Right atrium auricular region (tissue), 2 donors: Measurements from ENCODE around the gene LAMC1. TPM values are rescaled to one million over a fixed set of nuclear protein-coding genes. Genes with fewer than 3 reads are reported as not detected.

ENCODE experiments used
- DNase-seq: peaks from one replicate; pipeline ENCODE4 v3.0.0-alpha.2; 2019; ENCODE audit warnings: low spot score
- H3K27ac ChIP-seq, 2 donors: fragments of 200-600 bp; sonication (generic); 1 replicate in 1 of 2; 2 replicates in 1 of 2; pipeline ENCODE4 v1.5.1; 2016 to 2019
- H3K27me3 ChIP-seq, 2 donors: fragments of 200-600 bp; sonication (generic); one replicate each; pipeline versions ENCODE4 v1.5.1 to v1.6.0; 2017 to 2019
- H3K36me3 ChIP-seq: fragments of 200-600 bp; sonication (generic); one replicate; pipeline ENCODE4 v1.5.1; 2016
- H3K4me1 ChIP-seq, 2 donors: fragments of 200-600 bp; sonication (generic); one replicate each; pipeline versions ENCODE4 v1.5.1 to v1.6.0; 2017 to 2019
- H3K4me3 ChIP-seq, 2 donors: fragments of 200-600 bp; sonication (generic); 1 replicate in 1 of 2; 2 replicates in 1 of 2; pipeline ENCODE4 v1.5.1; 2017 to 2019; ENCODE audit warnings: mild to moderate bottlenecking in 1 of 2, moderate library complexity in 1 of 2
- H3K9me3 ChIP-seq, 2 donors: fragments of 200-600 bp; sonication (generic); one replicate each; pipeline ENCODE4 v1.5.1; 2019
- total RNA-seq, 2 donors: library from RNA; depleted of rRNA; stranded (reverse); fragments of >200 nt; gene quantifications; one replicate each; pipeline ENCODE4 v1.1.0, GENCODE V29; 2016
- TF ChIP-seq, protein P1 (sequence below), 2 donors: fragments of 200-600 bp; sonication (generic); IDR thresholded peaks; one replicate each; pipeline ENCODE4 v1.5.1; 2019; ENCODE audit warnings: antibody characterized with exemption in 2 of 2

The LAMC1 gene
- total RNA-seq, 2 donors from 2014 or later: 154 to 159 TPM

DNA sequence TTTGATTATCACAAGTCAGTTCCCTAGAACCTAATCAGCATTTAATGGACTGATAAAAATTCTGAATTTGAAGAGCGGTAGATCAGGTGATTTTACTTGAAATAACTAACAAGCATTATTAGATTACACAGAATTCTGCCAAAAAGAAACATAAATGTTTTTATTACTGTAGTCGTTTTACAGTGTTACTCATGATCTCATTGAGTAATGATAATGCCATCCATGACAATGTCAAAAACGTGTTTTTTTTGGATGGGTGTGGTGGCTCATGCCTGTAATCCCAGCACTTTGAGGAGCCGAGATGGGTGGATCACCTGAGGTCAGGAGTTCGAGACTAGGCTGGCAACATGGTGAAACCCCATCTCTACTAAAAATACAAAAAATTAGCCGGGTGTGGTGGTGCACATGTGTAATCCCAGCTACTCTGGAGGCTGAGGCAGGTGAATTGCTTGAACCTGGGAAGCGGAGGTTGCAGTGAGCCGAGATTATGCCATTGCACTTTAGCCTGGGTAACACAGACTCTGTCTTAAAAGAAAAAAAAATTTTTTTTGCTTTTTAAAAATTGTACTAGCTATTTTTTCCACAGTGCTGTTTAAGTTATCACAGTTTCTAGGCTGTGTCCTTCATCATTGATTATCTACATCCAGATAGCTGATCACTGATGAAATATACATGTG, 56.6 kb downstream of the LAMC1 start:
- TF ChIP-seq, protein P1, sequence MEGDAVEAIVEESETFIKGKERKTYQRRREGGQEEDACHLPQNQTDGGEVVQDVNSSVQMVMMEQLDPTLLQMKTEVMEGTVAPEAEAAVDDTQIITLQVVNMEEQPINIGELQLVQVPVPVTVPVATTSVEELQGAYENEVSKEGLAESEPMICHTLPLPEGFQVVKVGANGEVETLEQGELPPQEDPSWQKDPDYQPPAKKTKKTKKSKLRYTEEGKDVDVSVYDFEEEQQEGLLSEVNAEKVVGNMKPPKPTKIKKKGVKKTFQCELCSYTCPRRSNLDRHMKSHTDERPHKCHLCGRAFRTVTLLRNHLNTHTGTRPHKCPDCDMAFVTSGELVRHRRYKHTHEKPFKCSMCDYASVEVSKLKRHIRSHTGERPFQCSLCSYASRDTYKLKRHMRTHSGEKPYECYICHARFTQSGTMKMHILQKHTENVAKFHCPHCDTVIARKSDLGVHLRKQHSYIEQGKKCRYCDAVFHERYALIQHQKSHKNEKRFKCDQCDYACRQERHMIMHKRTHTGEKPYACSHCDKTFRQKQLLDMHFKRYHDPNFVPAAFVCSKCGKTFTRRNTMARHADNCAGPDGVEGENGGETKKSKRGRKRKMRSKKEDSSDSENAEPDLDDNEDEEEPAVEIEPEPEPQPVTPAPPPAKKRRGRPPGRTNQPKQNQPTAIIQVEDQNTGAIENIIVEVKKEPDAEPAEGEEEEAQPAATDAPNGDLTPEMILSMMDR (IDR thresholded peaks at IDR 0.05): no peak
- no peak for DNase-seq
- Histone ChIP-seq H3K36me3 (no peaks in the 10 kb centered on the region), H3K4me1 (peaks cover 0 to 63% of the 10 kb centered on the region in 2 donors), H3K9me3 (no peaks in the 10 kb centered on the region), H3K4me3 (no peak overlapping the region), H3K27ac (no peak overlapping the region), H3K27me3 (no peaks in the 10 kb centered on the region)

DNA sequence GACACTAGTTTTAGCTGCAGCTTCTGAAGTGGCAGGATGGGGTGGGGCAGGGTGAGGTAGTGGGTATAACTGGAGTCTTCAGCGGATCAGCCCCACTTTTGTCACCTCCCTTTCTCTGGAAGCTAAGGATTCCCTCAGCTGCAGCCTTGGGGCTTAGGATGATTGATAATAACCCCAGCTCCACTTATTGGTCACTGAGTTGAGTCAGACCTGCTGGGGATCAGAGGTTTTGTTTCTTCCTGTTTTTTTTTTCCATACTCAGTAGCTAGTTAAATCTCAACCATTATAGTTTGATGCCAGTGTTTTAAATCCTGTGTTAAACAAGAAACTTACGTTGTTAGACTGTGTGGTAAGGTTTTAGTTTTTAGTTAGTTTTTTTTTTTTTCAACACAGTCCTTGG, 57.2 kb downstream of the LAMC1 start:
- no peak for DNase-seq
- Histone ChIP-seq H3K4me3 (no peak overlapping the region), H3K36me3 (no peaks in the 10 kb centered on the region), H3K27ac (no peak overlapping the region), H3K9me3 (no peaks in the 10 kb centered on the region), H3K27me3 (no peaks in the 10 kb centered on the region), H3K4me1 (peaks cover 0 to 59% of the 10 kb centered on the region in 2 donors)
- TF ChIP-seq, protein P1 (IDR thresholded peaks at IDR 0.05): no peak

DNA sequence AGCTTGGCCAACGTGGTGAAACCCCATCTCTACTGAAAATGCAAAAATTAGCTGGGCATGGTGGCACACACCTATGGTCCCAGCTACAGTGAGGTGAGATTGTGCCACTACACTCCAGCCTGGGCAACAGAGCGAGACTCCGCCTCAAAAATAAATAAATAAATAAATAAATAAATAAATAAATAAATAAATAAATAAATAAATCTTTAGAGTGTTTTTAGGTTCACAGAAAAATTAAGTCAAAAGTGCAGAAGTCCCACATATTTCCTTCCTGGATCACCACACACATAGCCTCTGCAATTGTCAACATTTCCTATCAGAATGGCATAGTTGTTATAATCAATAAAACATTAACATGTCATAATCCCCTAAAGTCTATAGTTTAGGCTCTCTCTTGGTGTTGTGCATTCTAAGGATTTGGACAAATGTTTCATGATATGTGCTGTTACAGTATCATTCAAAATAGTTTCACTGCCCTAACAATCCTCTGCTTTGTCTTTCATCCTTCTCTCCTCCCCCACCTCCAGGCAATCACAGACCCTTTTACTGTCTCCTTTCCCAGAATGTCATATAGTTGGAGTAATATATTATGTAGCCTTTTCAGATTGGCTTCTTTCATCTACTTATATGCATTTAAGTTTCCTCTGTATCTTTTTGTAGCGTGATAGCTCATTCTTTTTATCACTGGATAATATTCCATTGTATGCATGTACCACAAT, 58.3 kb downstream of the LAMC1 start:
- Histone ChIP-seq H3K36me3 (no peaks in the 10 kb centered on the region), H3K4me1 (peaks cover 0 to 51% of the 10 kb centered on the region in 2 donors), H3K27me3 (no peaks in the 10 kb centered on the region), H3K4me3 (no peak overlapping the region), H3K27ac (no peak overlapping the region), H3K9me3 (no peaks in the 10 kb centered on the region)
- TF ChIP-seq, protein P1 (IDR thresholded peaks at IDR 0.05): no peak
- DNase-seq: no peak

DNA sequence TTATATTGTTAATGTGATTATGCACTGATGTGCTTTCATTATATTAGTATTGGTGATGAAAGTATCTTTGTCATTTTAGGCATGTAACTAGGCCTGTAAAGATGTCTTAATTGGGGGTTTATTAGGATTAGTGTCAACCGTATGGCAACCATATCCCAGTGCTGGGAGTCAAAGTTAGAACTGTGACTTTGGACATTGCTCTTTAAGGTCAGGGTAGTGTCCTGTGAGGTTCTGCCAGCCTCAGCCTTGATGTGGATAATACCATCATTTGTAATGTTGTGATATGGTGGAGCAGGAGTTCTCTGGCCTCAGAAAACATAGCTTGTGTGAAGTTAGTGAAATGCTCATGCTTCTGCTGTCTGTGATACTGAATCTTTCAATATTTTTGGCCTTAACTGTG, 59.4 kb downstream of the LAMC1 start:
- Histone ChIP-seq H3K27me3 (no peaks in the 10 kb centered on the region), H3K27ac (no peak overlapping the region), H3K36me3 (no peaks in the 10 kb centered on the region), H3K9me3 (no peaks in the 10 kb centered on the region), H3K4me3 (no peak overlapping the region), H3K4me1 (peaks cover 0 to 49% of the 10 kb centered on the region in 2 donors)
- DNase-seq: no peak
- TF ChIP-seq, protein P1 (IDR thresholded peaks at IDR 0.05): no peak

DNA sequence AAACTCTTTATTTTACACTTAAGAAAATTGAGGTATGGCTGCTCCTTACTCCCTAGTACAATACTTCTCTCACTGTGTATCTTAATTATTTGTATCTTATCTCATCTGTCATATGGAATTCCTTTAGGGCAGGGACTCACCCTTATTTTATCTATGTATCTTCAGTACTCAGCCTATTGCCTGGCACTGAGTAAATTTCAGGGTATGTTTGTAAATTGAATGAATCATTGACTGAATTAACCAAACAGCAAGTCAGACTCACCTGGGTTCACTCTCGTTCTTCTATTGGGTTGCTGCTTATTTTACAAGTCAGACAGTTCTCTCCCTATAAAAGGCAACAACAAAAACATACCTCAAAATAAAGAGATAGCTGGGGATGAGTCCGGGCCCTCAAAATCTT, 63.8 kb downstream of the LAMC1 start:
- Histone ChIP-seq H3K36me3 (no peaks in the 10 kb centered on the region), H3K4me3 (no peak overlapping the region), H3K27me3 (no peaks in the 10 kb centered on the region), H3K27ac (no peak overlapping the region), H3K9me3 (no peaks in the 10 kb centered on the region), H3K4me1 (peaks cover 0 to 37% of the 10 kb centered on the region in 2 donors)
- TF ChIP-seq, protein P1 (IDR thresholded peaks at IDR 0.05): no peak
- no peak for DNase-seq
